Measurements from ENCODE around the gene ABT1. TPM values are rescaled to one million over a fixed set of nuclear protein-coding genes. Genes with fewer than 3 reads are reported as not detected.
A peak's percentile ranks its signal among the peaks of the same experiment; 100 is the strongest.

ABT1 gene
- total and polyA plus RNA-seq, 2 of the 8 experiments (the other 6 are each of a cell fraction or from before 2014, with no cell fraction given), result 20.5 to 30.7 TPM

DNA sequence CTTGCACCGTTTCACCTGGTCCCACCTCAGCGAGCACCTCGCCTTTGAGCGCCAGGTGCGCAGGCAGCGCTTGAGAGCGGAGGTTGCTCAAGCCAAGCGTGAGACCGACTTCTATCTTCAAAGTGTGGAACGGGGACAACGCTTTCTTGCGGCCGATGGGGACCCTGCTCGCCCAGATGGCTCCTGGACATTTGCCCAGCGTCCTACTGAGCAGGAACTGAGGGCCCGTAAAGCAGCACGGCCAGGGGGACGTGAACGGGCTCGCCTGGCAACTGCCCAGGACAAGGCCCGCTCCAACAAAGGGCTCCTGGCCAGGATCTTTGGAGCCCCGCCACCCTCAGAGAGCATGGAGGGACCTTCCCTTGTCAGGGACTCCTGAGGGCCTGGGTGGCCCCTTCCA lies 1.5 kb downstream of the ABT1 start:
- Histone ChIP-seq H3K36me3 (ENCODE audit: control insufficient read depth in 2 of 4, insufficient read depth in 4 of 4, low read length in 3 of 4) (peaks cover 0 to 6% (median 3%) of the 10 kb centered on the region in 4 experiments; a peak in 2 of 8 replicates), H4K20me1 (replicated peaks in 1 of 2; ENCODE audit: control insufficient read depth in 1 of 2, insufficient read depth in 2 of 2, low read length in 2 of 2) (no peaks in the 10 kb centered on the region), H2AK5ac (ENCODE audit: low read depth, low read length) (no peak overlapping the region), H3K9ac (replicated peaks in 1 of 4; ENCODE audit: extremely low read depth in 1 of 4, low read depth in 3 of 4, low read length in 3 of 4) (no peak overlapping the region), H3K4me1 (replicated peaks in 1 of 4; ENCODE audit: control insufficient read depth in 3 of 4, insufficient read depth in 4 of 4, low read length in 3 of 4) (peaks cover 0 to 5% (median 2%) of the 10 kb centered on the region in 4 experiments; a peak in 5 of 7 replicates), H3K23ac (ENCODE audit: insufficient read length) (no peak overlapping the region), H2BK5ac (ENCODE audit: low read depth, low read length) (no peak overlapping the region), H4K5ac (ENCODE audit: insufficient read length, low read depth, low read length) (no peak overlapping the region), H3K79me1 (ENCODE audit: low read depth, low read length) (peaks cover 8% of the 10 kb centered on the region), H2BK120ac (replicated peaks; ENCODE audit: low read depth, low read length) (no peak overlapping the region), H3K79me2 (ENCODE audit: control insufficient read depth in 1 of 2, insufficient read depth in 2 of 2, low read length in 2 of 2) (peaks cover 0 to 12% of the 10 kb centered on the region in 2 experiments; a peak in 2 of 4 replicates), H3K56ac (replicated peaks; ENCODE audit: insufficient read length, low read depth, low read length) (no peak overlapping the region), H3K9me3 (ENCODE audit: insufficient read depth in 2 of 2, low read depth in 1 of 2, low read length in 1 of 2) (no peaks in the 10 kb centered on the region), H2BK12ac (ENCODE audit: low read depth, low read length) (no peak overlapping the region), H3K27me3 (replicated peaks in 1 of 4; ENCODE audit: control insufficient read depth in 3 of 4, extremely low read depth in 1 of 4, insufficient read depth in 3 of 4, low read length in 3 of 4) (no peaks in the 10 kb centered on the region), H2AFZ (ENCODE audit: low read length) (no peak overlapping the region), H3K14ac (ENCODE audit: insufficient read length) (no peak overlapping the region), H3K4me3 (ENCODE audit: extremely low read depth in 1 of 4, insufficient read depth in 2 of 4, low read depth in 3 of 4, low read length in 4 of 4) (peak overlapping the region in 1 of 4 experiments; percentile 92; a peak in 1 of 8 replicates), H3K23me2 (ENCODE audit: low read depth, low read length) (peaks cover 18% of the 10 kb centered on the region), H4K91ac (replicated peaks; ENCODE audit: insufficient read length, low read length) (no peak overlapping the region), H3K4me2 (ENCODE audit: insufficient read depth in 1 of 2, low read depth in 2 of 2, low read length in 2 of 2) (peak overlapping the region in 1 of 2 experiments; percentile 74; a peak in 2 of 4 replicates), H2BK15ac (ENCODE audit: low read length) (no peak overlapping the region), H2BK20ac (ENCODE audit: low read length) (no peak overlapping the region), H4K8ac (ENCODE audit: extremely low read depth, insufficient read depth, low read length) (no peak overlapping the region), H3K4ac (replicated peaks; ENCODE audit: insufficient read length, low read depth, low read length) (no peak overlapping the region), H3K18ac (ENCODE audit: extremely low read depth, low read length) (no peak overlapping the region), H3K27ac (ENCODE audit: low read depth, low read length) (no peak overlapping the region)
- FAIRE-seq (no peak), DNase-seq (ENCODE audit: low read depth in 1 of 2, low spot score in 2 of 2) (no peak)
- CTCF ChIA-PET (ENCODE audit: partially characterized antibody), result no interaction called here
- POLR2A ChIA-PET (ENCODE audit: partially characterized antibody), result no interaction called here
- WGBS, 2 experiments (ENCODE audit: extremely low coverage in 1 of 2, insufficient coverage in 1 of 2, insufficient read length in 1 of 2, insufficient replicate concordance in 2 of 2, low coverage in 1 of 2, low lambda C conversion rate in 2 of 2, missing lambda C conversion rate in 1 of 2), result 96% methylated on average over 21 of the region's 22 CpGs; no CpG with 5 or more reads in 1 of the 2 experiments
- TF ChIP-seq, protein P1, sequence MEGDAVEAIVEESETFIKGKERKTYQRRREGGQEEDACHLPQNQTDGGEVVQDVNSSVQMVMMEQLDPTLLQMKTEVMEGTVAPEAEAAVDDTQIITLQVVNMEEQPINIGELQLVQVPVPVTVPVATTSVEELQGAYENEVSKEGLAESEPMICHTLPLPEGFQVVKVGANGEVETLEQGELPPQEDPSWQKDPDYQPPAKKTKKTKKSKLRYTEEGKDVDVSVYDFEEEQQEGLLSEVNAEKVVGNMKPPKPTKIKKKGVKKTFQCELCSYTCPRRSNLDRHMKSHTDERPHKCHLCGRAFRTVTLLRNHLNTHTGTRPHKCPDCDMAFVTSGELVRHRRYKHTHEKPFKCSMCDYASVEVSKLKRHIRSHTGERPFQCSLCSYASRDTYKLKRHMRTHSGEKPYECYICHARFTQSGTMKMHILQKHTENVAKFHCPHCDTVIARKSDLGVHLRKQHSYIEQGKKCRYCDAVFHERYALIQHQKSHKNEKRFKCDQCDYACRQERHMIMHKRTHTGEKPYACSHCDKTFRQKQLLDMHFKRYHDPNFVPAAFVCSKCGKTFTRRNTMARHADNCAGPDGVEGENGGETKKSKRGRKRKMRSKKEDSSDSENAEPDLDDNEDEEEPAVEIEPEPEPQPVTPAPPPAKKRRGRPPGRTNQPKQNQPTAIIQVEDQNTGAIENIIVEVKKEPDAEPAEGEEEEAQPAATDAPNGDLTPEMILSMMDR (IDR thresholded peaks at IDR 0.05; ENCODE audit: control extremely low read depth in 1 of 3, insufficient read depth in 1 of 3, low read depth in 1 of 3, low read length in 3 of 3), result no peak
- no peak for TF ChIP-seq GTF2F1 (IDR thresholded peaks at IDR 0.05; ENCODE audit: borderline replicate concordance, low read depth, low read length)
- no peak for TF ChIP-seq NANOG (IDR thresholded peaks at IDR 0.05; ENCODE audit: insufficient read depth, low read depth, low read length, poor library complexity, severe bottlenecking)
- no peak for TF ChIP-seq KDM4A (IDR thresholded peaks at IDR 0.05; ENCODE audit: low read depth, low read length, severe bottlenecking)
- TF ChIP-seq CBX8 (IDR thresholded peaks at IDR 0.05; ENCODE audit: borderline replicate concordance, low read depth, low read length), result no peak
- no peak for TF ChIP-seq KDM1A (IDR thresholded peaks at IDR 0.05; ENCODE audit: borderline replicate concordance, low read length)
- TF ChIP-seq HDAC2 (IDR thresholded peaks at IDR 0.05; ENCODE audit: borderline replicate concordance in 1 of 2, low read depth in 2 of 2, low read length in 2 of 2), result no peak
- TF ChIP-seq SIRT6 (IDR thresholded peaks at IDR 0.05; ENCODE audit: low read length), result no peak
- TF ChIP-seq SP4 (IDR thresholded peaks at IDR 0.05; ENCODE audit: low read length), result no peak
- no peak for TF ChIP-seq KDM5A (IDR thresholded peaks at IDR 0.05; ENCODE audit: low read length)
